IPS-NIHi7 (cell line): ENCODE results near the gene SPOCK1.
"Not testable (repeated sequence)": the region's sequence is repeated elsewhere in the genome, so short reads cannot be mapped to it uniquely, and the experiment has no call there.

Source experiments
- DNase-seq: peaks from one replicate; pipeline ENCODE4 v3.0.0; 2012; ENCODE audit warnings: mixed read lengths; ENCODE audit errors: extremely low spot score

The SPOCK1 gene

GRCh38 chr5:137263371-137264005, 235.6 kb downstream of the SPOCK1 start:
- no peak for DNase-seq

DNA sequence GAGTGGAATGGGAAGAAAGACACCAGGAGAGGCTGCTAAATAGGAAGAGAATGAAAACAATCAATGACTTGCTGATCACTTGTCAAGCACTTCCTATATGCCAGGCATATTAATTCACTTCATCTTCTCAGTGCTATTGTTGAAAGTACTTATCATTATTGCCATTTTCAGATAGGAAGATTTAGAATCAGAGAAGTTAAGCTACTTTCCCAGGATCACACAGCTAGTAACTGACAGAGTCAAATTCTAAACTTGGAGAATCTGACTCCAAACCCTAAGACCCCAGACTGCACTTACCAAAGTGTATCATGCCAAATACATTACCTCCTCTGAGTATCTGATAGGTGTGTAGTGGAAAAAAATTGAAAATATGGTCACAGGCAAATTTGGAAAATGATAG, 236.3 kb downstream of the SPOCK1 start:
- no peak for DNase-seq

- no peak for DNase-seq
Measured at GRCh38 chr5:137260820-137261695, 238.1 kb downstream of the SPOCK1 start.

- not testable (repeated sequence) for DNase-seq
Measured at GRCh38 chr5:137259115-137259514, 240.0 kb downstream of the SPOCK1 start.

DNA sequence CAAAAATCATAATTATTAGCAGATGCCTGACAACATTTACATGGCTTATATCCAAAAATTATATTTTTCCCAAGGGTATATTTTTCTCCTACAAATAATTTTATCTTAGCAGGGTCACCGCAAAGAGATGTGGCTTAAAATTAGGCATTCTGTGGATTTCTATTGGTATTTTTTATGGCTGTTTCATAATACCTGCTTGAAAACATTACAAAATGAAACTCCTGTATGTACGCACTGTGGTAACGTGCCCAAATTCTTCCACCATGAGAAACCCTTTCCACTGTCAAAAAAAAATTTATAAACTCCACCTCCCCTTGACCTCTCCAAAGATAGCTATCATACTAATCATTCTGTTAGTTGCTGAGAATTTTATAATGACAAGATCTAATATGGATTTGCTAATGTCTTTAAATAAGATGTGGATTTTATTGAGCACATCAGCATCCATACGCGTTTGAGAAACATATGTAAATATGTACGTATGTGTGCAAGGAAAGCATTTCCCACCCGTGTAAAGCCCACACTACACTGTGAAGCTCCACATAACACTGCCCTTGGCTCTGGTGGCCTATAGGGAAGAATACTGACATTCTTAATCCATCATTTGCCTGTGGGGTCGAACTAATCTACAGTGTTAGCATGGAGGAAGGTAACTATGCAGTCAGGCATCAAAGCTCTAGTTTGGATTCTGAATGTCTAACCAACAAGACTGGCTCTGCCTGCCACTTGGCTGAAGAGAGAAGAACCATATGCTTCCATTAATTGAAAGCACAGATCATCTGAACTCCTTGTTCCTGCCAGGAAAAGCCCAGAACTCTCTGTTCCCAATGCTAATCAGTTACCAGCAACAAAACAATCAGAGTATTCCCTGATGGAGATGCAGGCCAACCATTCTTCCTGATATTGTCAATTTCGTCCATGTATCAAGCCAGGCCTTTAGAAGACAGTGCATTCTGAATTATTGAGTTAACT, 244.7 kb downstream of the SPOCK1 start:
- DNase-seq, result no peak

GRCh38 chr5:137252512-137252911, 246.6 kb downstream of the SPOCK1 start:
- no peak for DNase-seq

- DNase-seq, result no peak
Measured at GRCh38 chr5:137250421-137250820, 248.7 kb downstream of the SPOCK1 start.

- no peak for DNase-seq
Measured at GRCh38 chr5:137248527-137248926, 250.6 kb downstream of the SPOCK1 start.

- no peak for DNase-seq
Measured at GRCh38 chr5:137245438-137245837, 253.7 kb downstream of the SPOCK1 start.

DNA sequence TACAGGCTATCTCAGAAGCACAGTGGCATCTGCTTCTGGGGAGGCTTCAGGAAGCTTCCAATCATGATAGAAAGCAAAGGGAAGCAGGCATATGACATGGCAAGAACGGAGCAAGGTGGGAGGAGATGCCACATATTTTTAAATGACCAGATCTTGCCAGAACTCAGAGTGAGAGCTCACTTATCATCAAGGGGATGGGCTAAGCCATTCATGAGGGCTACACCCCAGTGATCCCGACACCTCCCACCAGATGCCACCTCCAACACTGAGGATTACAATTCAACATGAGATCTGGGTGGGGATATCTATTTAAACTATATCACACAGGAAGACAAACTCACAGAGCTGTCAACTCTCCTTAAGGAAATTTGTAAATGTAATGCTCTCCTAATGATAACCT, 258.8 kb downstream of the SPOCK1 start:
- DNase-seq, result no peak

DNA sequence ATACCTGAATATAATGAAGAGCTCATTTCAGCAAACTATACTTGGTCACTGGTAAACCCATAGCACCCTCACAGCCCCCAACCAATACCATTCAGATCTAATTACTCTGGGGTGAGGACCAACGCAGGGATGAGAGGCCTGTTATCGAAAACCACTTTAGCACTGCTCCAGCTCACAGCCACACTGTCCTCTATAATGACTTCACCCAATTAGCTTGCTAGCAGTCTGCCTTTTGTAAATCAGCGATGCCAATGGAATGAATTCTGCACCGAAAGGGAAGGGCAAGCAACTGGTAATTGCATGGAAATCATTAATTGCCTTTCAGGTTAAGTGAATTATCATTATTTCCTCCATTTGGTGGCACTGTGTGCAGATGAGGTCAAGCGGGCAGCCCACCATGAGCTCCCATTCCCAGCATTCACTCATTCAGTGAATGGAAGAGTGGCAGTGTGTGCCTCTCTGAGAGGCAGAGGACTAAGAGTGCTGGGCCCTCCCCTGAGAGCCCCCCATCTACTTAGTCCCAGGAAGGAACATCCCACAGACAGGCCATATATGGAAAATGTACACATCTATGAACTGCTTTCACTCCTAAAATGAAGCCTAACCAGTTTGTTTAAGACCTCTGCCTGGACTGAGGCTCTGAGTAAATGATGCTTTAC, 262.1 kb downstream of the SPOCK1 start:
- no peak for DNase-seq

- no peak for DNase-seq
Measured at GRCh38 chr5:137236252-137236651, 262.9 kb downstream of the SPOCK1 start.

DNA sequence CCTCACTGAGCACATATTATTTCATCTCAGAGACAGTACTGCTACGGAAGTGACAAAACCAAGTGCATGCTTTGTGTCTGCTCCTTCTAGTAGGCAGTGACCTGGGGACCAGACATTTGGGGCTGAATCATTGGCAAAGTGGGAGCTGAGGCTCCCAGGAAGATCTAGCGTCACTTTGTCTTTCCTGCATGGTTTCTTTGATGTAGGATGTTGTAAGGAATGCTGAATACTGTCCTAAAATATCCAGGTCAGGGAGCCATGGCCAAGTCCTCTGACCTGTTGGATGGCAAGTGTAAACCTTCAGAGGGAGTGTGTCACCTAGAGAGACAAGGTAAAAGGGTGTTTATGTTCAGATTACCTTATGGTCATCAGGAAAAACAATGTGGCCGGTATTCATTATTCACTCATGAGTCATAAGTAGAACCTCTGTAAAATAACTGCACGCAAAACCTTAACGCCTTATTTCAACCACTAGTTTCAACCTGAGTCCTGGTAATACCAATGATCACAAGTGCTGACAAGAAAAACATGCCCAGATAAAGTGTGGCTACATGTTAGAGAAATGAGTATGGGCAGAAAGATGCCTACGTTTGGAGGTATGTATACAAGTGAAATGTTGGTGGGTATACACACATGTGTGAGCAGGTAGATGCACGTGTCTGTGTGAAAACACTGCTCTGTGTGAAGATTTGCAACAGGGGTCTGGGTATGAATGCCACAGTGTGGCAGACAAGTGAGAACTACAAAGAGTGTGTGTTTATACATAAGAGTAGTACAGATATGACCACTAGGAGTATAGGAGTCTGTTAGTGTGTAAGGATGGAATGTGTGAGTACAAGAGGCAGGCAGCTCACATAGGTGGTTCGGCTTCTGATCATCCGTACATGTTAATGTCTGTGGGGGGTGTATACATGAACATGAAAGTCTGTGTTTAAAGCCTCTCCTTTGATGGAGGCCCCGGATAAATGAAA, 263.9 kb downstream of the SPOCK1 start:
- DNase-seq, result no peak

DNA sequence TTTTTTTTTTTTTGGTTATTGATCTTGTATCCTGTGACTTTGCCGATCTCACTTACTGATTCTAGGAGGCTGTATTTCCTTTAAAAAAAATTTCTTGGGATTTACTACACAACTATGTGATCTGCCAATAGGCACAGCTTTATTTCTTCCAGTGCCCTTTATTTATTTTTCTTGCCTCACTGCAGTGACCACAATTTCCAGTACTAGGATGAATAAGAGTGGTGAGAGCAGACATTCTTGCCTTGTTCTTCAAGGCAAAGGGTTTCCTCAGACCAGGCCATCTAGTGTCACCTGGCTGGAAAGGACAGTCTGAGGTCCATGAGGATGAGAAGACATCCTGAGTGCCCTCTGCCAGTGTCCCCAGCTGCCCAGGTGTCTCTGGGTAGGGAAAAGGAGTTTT, 265.4 kb downstream of the SPOCK1 start:
- DNase-seq, result no peak

GRCh38 chr5:137233304-137233703, 265.8 kb downstream of the SPOCK1 start:
- not testable (repeated sequence) for DNase-seq

DNA sequence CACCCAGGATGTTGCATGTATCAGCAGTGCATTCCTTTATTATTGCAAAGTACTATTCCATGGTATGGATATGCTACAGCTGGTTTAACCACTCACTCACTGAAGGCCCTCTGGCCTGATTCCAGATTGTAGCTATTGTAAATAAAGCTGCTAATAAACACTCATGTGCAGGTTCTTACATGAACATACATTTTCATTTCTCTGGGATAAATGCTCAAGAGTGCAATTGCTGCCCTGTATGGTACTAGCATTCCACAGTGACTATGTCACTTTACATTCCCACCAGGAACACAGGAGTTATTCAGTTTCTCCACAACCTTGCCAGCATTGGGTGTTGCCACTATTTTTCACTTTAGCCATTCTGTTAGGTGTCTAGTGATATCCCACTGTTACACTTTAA, 267.6 kb downstream of the SPOCK1 start:
- DNase-seq, result no peak

GRCh38 chr5:137228816-137229215, 270.3 kb downstream of the SPOCK1 start:
- no peak for DNase-seq

- no peak for DNase-seq
Measured at GRCh38 chr5:137226081-137226480, 273.0 kb downstream of the SPOCK1 start.

DNA sequence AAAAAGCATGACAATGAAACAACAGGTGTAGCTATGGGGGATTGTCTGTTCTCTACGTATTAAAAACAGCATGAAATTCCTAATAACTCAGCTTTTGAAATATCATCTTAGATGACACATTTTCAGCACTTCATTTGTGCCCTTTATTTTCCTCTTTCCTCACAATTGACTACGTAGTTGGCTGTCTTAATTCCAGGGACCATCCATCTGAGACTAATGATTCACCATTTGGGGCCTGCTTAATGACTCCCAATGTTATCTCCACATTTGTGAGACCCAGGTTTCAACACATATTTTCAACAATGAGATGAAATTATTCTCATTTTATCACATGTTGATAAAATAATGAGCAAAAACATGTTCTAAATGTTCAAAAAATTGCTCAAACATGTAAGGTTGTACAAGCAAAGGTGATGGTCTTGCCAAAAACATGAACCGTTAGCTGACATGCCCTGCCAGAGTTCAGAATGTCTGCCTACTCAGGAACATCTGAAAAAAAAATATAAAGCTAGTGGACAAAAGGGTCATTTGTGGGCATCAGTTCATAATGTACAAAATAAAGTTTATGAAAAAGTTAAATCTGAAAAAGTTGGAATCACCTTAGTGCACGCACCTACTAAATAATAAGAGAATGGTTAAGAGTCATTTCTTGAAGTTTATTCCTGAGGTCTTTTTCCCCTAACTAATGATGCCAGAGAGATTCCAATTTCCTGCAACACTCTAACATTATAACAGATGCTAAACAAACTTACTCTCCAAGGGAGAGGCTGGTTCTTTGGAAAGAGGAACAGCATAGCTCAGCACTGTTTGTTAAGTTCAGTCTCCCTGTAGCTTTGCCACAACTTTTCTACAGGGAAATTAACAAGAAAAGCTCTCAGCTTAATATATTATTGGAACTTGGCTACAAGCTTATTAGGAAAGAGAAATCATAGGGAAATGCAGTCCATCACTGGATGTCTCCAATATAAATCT, 275.5 kb downstream of the SPOCK1 start:
- DNase-seq, result no peak
